ENCODE measurements around the gene PDILT. TPM values are rescaled to one million over a fixed set of nuclear protein-coding genes. Genes with fewer than 3 reads are reported as not detected.
"Not testable (repeated sequence)": the region's sequence is repeated elsewhere in the genome, so short reads cannot be mapped to it uniquely, and the experiment has no call there.

The PDILT gene
- not detected in 2 replicates for total RNA-seq

DNA sequence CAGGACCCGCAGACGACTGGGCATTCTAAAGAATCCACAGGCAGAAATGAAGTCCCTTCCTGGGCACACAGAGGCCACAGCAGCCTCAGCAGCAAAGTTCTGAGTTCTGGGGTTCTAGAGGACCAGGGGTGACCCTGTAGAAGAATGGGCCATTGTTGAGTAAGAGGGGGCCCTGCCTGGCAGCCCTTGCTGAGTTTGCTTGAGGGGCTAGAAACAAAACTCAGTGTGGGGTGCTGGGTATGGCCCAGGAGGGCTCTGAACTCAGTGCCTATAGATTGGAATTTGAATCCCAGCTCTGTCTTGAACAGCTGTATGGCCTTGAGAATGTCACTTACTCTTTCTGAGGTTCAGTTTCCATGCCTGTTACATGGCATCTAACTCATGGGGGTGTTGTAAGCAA is at the start of gene PDILT:
Gene PDILT, minus strand, starts transcription at position 101 of the 400 bp plus-strand sequence. CDS start 5,437 bp downstream, outside the sequence.
- no peak for DNase-seq (ENCODE audit: extremely low read depth, low read depth, low spot score)

GRCh38 chr16:20453633-20454032 is 49.1 kb upstream of the PDILT start:
- DNase-seq (ENCODE audit: extremely low read depth, low read depth, low spot score): not testable (repeated sequence)

DNA sequence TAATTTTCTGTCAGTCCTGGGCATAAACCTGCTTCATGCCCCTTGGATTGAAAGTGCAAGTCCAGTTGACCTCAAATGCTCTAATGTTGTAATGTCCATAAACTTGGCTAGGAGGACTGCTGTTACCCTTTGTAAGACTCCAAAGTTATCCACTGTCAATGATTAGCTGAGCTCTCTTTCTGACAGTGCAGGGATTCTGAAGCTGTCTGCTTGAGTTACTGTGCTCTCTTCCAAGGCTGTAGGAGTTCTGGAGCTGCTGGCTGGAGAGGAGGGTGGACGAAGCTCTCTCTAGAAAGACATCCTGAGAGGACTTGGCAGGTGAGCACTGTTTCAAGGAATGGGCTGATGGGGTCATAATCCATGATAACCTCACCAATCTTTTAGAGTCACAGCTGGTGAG is 46.8 kb upstream of the PDILT start, which contains the start of gene ACSM2A:
Gene ACSM2A, plus strand, starts transcription at position 158 of the 400 bp plus-strand sequence. CDS start 8,594 bp downstream, outside the sequence.
- not testable (repeated sequence) for DNase-seq (ENCODE audit: extremely low read depth, low read depth, low spot score)

GRCh38 chr16:20446652-20447393 is 42.3 kb upstream of the PDILT start:
- DNase-seq (ENCODE audit: extremely low read depth, low read depth, low spot score): not testable (repeated sequence)

DNA sequence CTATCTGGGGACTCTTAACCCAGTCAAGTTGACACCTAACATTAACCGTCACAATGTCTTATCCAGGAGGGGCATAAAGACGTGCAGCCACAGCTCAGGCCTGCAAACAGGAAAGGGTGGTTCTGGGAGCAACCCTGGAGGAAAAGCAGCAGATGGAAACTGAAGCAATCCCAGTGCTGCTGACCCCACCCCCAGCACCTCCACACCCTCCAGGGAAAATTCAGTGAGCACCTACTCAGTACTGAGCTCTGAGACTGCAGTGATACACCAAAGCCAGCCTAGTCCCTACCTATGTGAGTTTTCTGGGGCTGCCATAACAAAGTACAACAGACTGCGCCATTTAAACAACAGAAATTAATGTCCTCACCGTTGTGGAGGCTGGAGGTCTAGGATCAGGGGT is 37.3 kb upstream of the PDILT start:
- DNase-seq (ENCODE audit: extremely low read depth, low read depth, low spot score): not testable (repeated sequence)

- no peak for DNase-seq (ENCODE audit: extremely low read depth, low read depth, low spot score)
Observed at GRCh38 chr16:20441191-20441590, 36.7 kb upstream of the PDILT start.

DNA sequence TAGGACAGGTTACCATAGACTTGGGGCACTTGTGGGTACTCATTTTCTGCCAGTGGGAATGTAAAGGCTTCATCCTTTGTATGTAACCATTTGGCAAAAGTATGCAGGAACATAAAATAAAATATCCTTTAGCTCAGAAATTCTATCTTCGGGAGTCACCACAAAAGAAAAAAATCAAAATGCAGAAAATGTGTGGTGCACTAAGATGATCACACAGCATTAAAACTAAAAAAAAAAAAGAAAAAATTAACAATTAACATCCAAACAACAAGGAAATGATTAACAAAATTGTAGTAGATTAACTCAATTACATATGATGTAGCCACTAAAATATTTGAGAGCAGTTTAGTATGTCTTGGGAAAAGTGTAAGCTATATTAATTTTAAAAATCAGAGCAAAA is 36.2 kb upstream of the PDILT start:
- DNase-seq (ENCODE audit: extremely low read depth, low read depth, low spot score): not testable (repeated sequence)

DNA sequence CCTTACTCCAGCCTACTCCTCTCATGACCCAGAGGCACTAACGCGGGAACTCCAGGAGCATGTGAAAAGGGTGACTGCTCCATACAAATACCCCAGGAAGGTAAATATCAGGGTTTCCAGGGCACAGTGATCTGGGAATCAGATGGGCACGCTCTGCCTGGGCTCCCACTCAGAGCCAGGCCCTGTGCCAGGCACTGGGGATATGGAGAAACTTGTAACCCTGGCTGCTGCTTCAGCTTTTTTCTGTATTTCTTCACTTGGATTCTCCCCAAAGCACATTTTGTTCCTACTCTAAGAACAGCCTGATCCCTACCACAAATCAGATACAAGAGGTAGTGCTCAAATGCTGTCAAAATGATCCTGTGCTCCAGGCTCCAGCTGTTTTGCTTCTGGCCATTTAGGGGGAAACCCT is 35.3 kb upstream of the PDILT start:
- DNase-seq (ENCODE audit: extremely low read depth, low read depth, low spot score): not testable (repeated sequence)

- DNase-seq (ENCODE audit: extremely low read depth, low read depth, low spot score): not testable (repeated sequence)
Observed at GRCh38 chr16:20438950-20439349, 34.4 kb upstream of the PDILT start.

- DNase-seq (ENCODE audit: extremely low read depth, low read depth, low spot score): no peak
Observed at GRCh38 chr16:20430948-20431347, 26.4 kb upstream of the PDILT start.

GRCh38 chr16:20430480-20430879 is 25.9 kb upstream of the PDILT start:
- DNase-seq (ENCODE audit: extremely low read depth, low read depth, low spot score): not testable (repeated sequence)

DNA sequence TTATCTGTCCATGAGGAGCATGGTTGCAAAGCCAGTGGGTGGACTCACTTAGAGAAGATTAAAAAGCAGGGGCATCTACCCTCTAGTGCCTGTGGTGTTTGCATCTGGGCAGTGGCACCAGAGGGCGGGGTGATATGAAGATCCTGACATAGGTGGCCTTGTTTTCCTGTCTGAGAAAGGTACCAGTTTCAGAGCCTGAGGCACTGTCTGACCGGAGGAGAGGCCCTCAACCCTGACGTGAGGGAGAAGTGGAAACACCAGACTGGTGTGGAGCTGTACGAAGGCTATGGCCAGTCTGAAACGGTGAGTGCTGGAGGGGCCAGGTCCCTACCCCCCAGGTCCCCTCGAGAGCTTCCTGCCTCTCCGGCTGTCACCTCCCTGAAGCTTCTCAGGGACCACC is 25.0 kb upstream of the PDILT start:
- not testable (repeated sequence) for DNase-seq (ENCODE audit: extremely low read depth, low read depth, low spot score)

- DNase-seq (ENCODE audit: extremely low read depth, low read depth, low spot score): not testable (repeated sequence)
Observed at GRCh38 chr16:20427401-20427797, 22.9 kb upstream of the PDILT start.

DNA sequence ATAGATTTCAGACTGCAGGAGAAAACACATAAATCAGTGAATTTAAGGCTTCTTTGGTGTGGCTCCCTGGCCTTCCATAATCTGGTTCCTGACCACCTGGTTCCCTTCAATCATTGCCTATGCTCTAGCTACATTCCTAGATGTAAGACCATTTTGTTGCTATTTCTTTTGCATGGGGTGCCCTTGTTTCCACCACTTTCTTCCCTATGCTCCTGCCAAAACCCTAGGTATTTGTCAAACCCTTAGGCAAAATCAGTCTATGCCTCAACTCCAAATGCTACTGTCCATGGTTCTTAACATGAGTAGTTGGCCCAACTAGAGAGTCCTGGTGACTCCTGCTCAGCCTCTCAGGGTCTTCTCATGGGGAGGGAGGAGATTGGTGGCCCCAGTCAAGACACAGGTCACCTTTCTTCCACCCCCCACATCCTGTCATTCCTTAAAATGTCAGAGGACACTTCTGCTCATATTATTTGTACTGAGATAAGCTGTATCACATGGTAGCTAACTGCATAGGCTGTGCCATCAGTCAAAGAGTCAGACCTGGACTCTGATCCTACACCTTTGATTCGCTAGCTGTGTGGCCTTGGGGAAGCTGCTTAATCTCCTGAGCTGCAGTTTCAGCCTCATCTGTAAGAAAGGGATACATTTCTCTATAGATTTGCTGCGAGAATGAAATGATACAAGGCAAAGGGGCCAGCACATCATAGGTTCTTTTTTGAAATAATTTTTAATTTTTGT is 19.8 kb upstream of the PDILT start:
- no peak for DNase-seq (ENCODE audit: extremely low read depth, low read depth, low spot score)

- DNase-seq (ENCODE audit: extremely low read depth, low read depth, low spot score): not testable (repeated sequence)
Observed at GRCh38 chr16:20423772-20424128, 19.2 kb upstream of the PDILT start.

GRCh38 chr16:20421748-20422147 is 17.2 kb upstream of the PDILT start:
- DNase-seq (ENCODE audit: extremely low read depth, low read depth, low spot score): not testable (repeated sequence)

DNA sequence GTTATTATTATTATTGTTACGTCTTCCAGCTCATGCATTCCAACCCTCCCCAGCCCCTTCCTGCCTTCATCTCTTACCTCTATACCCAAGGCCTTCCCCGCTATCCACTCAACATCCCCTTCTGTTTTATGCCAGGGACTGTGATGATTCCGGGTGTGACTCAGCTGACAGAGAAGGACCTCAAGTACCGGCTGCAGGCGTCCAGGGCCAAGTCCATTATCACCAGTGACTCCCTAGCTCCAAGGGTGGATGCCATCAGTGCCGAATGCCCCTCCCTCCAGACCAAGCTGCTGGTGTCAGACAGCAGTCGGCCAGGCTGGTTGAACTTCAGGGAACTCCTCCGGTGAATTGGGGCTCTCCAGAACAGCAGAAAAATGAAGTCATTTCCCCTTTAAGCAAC is 14.6 kb upstream of the PDILT start:
- not testable (repeated sequence) for DNase-seq (ENCODE audit: extremely low read depth, low read depth, low spot score)

- no peak for DNase-seq (ENCODE audit: extremely low read depth, low read depth, low spot score)
Observed at GRCh38 chr16:20415541-20415940, 11.0 kb upstream of the PDILT start.

GRCh38 chr16:20411055-20411454 is 6.5 kb upstream of the PDILT start:
- DNase-seq (ENCODE audit: extremely low read depth, low read depth, low spot score): no peak

DNA sequence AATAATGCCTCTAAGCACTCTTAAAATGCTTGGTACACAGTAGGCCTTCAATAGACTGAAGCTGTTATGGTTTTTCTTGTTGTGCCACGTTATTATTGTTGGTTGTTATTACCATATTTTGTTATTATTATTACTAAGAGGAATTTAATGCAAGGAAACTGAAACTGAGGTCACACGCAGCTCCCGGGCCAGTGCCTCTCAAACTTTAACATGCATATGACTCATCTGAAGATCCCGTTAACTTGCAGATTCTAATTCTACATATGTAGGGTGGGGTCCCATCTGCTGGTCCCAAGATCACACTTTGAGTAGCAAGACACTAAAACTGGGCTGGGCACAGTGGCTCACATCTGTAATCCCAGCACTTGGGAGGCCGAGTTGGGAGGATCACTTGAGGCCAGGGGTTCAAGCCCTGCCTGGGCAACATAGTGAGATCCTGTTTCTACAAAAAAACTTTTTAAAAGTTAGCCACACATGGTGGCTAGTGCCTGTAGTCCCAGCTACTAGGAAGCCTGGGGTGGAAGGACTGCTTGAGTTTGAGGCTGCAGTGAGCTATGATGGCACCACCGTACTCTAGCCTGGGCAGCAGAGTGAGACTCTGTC is 5.7 kb upstream of the PDILT start:
- DNase-seq (ENCODE audit: extremely low read depth, low read depth, low spot score): no peak

GRCh38 chr16:20409398-20410120 is 5.0 kb upstream of the PDILT start, which contains the start of gene ACSM5:
ACSM5 (plus strand) TSS chr16:20409534; CDS start chr16:20411485, 1,951 bp downstream.
- DNase-seq (ENCODE audit: extremely low read depth, low read depth, low spot score): no peak
